NOMO-1 treated with dmso at 0.1 percent for 144 hours (cell line): ENCODE measurements around the gene CHRM2.
"Not testable (repeated sequence)": the region's sequence is repeated elsewhere in the genome, so short reads cannot be mapped to it uniquely, and the experiment has no call there.

Source experiments
- DNase-seq: peaks from one replicate; lab custom pipeline; 2025; ENCODE audit not compliant: unreplicated experiment; lab: John Stamatoyannopoulos, UW

CHRM2 gene

DNA sequence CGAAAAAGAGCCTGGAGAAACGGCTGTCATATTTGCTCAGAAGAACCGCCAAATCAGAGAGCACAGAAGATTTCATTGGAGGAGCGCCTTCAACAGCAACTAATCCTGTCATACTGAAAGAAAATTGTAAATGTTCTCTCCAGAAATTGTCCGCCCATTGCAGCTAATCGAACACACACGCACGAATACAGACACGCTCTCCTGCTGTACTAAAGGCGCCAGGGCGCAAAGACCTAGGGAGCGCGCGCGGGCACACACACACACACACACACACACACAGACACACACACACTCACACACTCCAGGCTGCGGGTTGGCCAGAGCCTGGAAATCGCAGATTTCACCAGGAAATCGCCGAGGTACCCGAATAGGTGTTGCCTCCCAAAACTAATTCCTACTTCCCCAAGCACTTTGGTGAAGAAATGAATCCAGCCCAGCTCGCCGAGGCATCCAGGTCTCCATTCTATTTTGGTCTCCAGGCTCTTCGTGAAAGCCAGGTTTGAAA, at the start of gene CHRM2:
TSS of gene CHRM2 (plus strand) at position 157 of the 505 bp plus-strand sequence. CDS start 146,214 bp downstream, outside the sequence.
- no peak for DNase-seq

DNA sequence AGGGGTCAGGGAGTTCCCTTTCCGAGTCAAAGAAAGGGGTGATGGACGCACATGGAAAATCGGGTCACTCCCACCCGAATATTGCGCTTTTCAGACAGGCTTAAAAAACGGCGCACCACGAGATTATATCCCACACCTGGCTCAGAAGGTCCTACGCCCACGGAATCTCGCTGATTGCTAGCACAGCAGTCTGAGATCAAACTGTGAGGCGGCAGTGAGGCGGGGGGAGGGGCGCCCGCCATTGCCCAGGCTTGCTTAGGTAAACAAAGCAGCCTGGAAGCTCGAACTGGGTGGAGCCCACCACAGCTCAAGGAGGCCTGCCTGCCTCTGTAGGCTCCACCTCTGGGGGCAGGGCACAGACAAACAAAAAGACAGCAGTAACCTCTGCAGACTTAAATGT, 37.1 kb upstream of the CHRM2 start:
- not testable (repeated sequence) for DNase-seq

GRCh38 chr7:136845899-136846465, 22.5 kb upstream of the CHRM2 start:
- peak; percentile 17 for DNase-seq

DNA sequence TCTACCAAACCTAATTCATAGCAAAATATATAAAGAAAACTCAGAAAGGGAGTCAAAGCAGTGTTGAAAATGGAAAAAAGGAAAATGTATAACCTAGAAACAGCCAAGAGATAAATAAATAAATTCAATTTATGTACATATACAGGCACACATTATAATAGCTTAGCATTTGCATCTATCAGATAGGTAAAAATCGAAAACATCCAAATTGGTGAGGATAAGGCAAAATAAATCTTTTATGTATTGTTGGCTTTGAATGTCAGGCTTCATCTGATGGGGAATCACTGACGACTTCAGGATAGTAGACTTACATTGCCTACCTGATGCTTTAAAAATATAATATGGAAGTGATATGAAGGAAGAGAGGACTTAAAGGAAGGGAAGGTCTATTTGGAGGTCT, 20.6 kb upstream of the CHRM2 start:
- DNase-seq: no peak

- no peak for DNase-seq
Observed at GRCh38 chr7:136853654-136854053, 14.8 kb upstream of the CHRM2 start.

- no peak for DNase-seq
Observed at GRCh38 chr7:136857573-136857972, 10.9 kb upstream of the CHRM2 start.

- no peak for DNase-seq
Observed at GRCh38 chr7:136859803-136860202, 8.6 kb upstream of the CHRM2 start.

- DNase-seq: no peak
Observed at GRCh38 chr7:136865236-136865635, 3.2 kb upstream of the CHRM2 start.

- no peak for DNase-seq
Observed at GRCh38 chr7:136865777-136866176, 2.7 kb upstream of the CHRM2 start.

- no peak for DNase-seq
Observed at GRCh38 chr7:136869001-136869961, 829 bp downstream of the CHRM2 start.

- no peak for DNase-seq
Observed at GRCh38 chr7:136869991-136870865, 1.8 kb downstream of the CHRM2 start.

DNA sequence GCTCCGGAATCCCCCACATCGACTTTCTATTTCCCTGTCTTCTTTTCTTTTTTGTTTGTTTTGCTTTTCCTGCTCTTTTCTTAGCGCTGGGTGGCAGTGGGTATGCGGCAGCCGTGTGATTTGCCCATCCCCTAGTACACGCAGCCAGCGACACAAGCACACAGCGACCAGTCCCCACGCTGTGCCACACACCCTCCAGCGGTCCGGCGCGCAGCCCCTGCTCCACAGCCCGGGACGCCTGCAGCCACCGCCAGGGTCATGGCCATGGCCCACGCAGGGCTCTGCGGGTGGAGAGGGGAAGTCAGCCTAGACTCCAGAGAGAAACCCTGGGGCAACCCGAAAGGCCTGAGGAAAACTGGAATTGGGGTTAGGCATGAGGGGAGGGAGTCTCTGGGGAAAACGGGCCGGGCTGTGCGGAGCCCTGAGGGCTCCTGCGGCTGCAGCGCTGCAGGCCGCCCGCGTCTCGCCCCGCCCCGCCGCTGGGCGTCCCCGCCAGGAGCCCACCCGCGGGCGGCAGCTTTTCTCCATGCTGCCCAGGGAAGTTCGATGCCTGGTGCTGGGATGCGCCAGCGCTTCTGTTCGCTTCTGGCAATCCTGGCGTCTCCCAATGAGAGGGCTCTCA, 2.5 kb downstream of the CHRM2 start:
- DNase-seq: no peak

GRCh38 chr7:136874393-136875032, 6.1 kb downstream of the CHRM2 start:
- no peak for DNase-seq

- DNase-seq: no peak
Observed at GRCh38 chr7:136877509-136877908, 9.1 kb downstream of the CHRM2 start.

DNA sequence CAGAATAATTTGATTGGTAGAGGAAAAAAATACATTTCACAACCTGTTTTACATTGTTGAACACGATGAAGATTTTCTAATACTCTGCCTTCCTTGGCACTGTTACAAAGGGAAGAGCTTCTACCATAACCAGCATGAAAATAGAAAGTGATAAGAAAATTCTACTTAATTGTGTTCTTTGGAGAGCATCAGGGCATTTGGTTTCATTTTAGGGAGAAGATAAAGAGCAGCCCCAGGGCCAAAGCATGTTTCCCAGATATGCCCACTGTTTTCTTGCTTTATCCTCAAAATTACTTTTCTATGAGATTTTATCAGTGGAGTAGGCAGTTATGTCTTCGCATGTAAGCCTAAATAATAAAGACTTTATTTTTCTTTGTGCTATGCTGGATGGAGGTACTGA, 9.5 kb downstream of the CHRM2 start:
- DNase-seq: no peak

GRCh38 chr7:136878878-136879277, 10.4 kb downstream of the CHRM2 start:
- no peak for DNase-seq

- no peak for DNase-seq
Observed at GRCh38 chr7:136883046-136883445, 14.6 kb downstream of the CHRM2 start.

DNA sequence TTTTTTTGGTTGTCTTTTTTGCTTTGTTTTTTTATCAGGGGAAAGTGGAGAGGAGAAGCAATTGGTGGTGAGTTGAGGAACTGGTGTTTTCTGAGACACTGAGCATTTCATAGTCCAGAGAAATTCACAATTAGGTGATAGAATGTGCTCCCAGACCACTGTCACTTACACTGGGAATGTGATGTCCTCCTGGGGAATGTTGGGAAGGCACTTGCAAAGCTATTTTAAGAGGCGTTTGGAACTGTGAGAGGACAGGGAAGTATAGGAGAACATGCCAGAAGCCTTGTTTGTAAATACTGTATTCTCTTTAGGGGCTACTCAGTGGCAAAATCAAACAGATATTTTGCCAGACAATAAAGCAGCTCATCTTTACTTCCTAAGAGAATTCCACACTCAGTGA, 16.0 kb downstream of the CHRM2 start:
- no peak for DNase-seq

DNA sequence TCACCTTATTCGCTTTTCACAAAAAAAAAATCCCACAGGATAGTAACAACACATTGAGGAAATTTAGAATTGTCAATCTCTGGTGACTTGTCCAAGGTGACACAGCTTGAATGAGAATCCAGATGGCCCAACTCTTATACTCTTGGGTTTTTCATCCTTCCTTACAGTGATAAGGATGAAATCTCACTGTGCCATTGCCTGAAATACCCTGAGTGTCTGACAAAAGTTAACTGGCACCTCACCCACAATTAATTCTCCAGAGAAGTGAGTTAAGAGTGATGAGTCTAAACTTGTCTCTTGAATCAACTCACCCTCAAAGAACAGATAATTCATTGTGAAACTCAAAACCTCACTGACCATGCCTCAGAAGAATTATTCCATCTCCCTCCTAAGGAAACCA, 18.9 kb downstream of the CHRM2 start:
- DNase-seq: no peak

DNA sequence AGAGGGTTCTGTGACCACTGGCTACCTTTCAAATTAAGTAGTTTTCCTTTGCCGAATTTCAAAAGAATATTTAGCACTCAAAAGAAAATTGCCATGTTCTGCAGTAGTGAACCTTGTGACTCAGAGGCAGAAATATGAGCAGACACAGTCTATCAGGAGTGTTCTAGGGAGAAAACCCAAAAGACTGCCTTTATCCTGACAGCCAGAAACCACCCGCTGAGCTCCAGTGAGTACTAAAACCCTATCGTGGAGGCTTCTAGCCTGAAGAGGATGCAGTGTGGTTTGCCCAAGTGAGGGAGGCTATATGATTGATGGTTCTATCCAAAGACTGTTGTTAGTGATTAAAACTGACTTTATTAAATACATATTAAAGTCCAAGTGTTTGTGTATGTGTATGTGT, 21.9 kb downstream of the CHRM2 start:
- no peak for DNase-seq
